Activated T-helper 17 cell treated with anti-CD3 and anti-CD28 coated beads, Interleukin-2, amount 50 U/mL, for 72 hours (primary cell): ENCODE measurements around the gene COTL1. TPM values are rescaled to one million over a fixed set of nuclear protein-coding genes. Genes with fewer than 3 reads are reported as not detected.

ENCODE experiments used
- ATAC-seq: fragments of 150-1000 bp; cut with Tn5 transposase; replicated peaks from 2 replicates; pipeline ENCODE4 v1.10.0; 2021; ENCODE audit warnings: mild to moderate bottlenecking, moderate library complexity
- H3K27ac Mint-ChIP-seq: one replicate; pipeline ENCODE4 v1.8.0; 2022; ENCODE audit warnings: mixed read lengths
- H3K27me3 Mint-ChIP-seq: one replicate; pipeline ENCODE4 v1.8.0; 2022; ENCODE audit warnings: mixed read lengths
- H3K36me3 Mint-ChIP-seq: one replicate; pipeline ENCODE4 v1.8.0; 2022; ENCODE audit warnings: low read depth, mild to moderate bottlenecking, mixed read lengths
- H3K4me1 Mint-ChIP-seq: one replicate; pipeline ENCODE4 v1.8.0; 2022; ENCODE audit warnings: mixed read lengths
- H3K4me3 Mint-ChIP-seq: one replicate; pipeline ENCODE4 v1.8.0; 2022; ENCODE audit warnings: mild to moderate bottlenecking, mixed read lengths
- H3K9me3 Mint-ChIP-seq: one replicate; pipeline ENCODE4 v1.8.0; 2022; ENCODE audit warnings: mixed read lengths
- total RNA-seq, 2 donors: library from RNA; stranded (reverse); gene quantifications; one replicate each; pipeline ENCODE4 v1.2.3, GENCODE V29; 2022

The COTL1 gene
- total RNA-seq, 2 donors from 2014 or later, result 250 to 505 TPM

DNA sequence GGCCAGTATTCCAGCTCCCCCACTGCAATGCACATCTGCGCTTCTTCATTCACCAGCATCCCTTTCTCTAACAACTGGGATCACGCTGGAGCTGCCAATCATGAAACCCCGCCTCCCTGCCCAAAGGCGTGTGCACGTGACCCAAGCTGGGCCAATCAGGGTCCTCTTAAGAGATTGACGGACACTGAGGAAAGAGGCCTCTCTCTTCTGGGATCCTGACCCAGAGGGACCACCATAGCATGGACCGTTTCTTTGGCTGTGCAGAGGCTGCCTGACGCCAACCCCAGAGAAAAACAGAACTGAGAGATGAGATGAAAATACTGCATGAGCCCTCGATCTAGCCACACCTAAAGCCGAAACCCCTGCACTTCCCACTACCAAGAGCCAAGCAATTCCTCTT is 32.0 kb downstream of the COTL1 start:
- Mint-ChIP-seq H3K4me1 (peaks cover 7% of the 10 kb centered on the region), H3K36me3 (peaks cover 81% of the 10 kb centered on the region), H3K27ac (peak overlapping the region; percentile 45)

DNA sequence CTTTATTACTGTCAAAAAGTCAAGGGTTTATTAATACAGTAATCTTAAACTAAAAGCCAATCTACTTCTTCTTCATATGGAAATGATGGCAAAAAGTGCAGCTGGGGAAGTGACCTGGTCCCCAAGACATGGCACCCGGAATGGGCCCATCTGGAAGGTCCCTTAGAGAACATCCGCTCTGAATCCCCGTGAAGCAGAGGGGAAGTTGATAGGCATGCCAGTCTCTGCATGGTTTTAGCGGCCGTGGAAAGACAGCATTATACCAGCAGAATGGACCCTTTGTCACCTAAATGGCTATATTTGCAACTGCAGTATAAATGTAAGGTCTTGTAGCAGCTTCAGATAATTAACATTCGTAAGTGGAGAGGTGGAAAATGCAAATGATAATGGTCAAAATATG is 32.4 kb downstream of the COTL1 start:
- Mint-ChIP-seq H3K9me3 (no peaks in the 10 kb centered on the region), H3K36me3 (peaks cover 77% of the 10 kb centered on the region), H3K4me1 (peaks cover 7% of the 10 kb centered on the region), H3K27me3 (no peaks in the 10 kb centered on the region), H3K27ac (peak overlapping the region; percentile 45), H3K4me3 (no peak overlapping the region)
- no peak for ATAC-seq

More for the DNA sequence above, 32.0 kb downstream of the COTL1 start:
- Mint-ChIP-seq H3K4me3 (no peak overlapping the region), H3K27me3 (no peaks in the 10 kb centered on the region), H3K9me3 (no peaks in the 10 kb centered on the region)
- ATAC-seq, result no peak

DNA sequence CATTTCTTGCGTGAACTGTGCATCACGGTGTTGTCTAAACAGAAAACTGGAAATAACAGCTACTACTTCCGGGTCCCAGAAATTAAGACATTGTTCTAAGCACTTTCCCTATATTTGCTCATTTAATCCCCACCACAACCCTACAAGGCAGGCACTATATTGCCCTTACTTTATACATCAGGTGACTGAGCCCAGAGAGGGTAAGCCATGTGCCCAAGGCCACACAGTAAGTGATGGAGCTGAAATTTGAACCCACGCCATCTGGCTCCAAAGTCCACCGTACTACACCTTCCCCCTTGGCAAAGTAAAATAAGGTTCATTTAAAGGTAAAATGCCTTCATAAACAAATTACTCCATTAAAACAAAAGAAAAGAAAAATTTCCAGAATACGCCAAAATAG is 33.2 kb downstream of the COTL1 start:
- peaks cover 70% of the 10 kb centered on the region for H3K36me3 Mint-ChIP-seq
- H3K4me3 Mint-ChIP-seq, result no peak overlapping the region
- H3K9me3 Mint-ChIP-seq, result no peaks in the 10 kb centered on the region
- peaks cover 9% of the 10 kb centered on the region for H3K4me1 Mint-ChIP-seq
- H3K27me3 Mint-ChIP-seq, result no peaks in the 10 kb centered on the region
- ATAC-seq, result no peak
- H3K27ac Mint-ChIP-seq, result peak overlapping the region; percentile 45

DNA sequence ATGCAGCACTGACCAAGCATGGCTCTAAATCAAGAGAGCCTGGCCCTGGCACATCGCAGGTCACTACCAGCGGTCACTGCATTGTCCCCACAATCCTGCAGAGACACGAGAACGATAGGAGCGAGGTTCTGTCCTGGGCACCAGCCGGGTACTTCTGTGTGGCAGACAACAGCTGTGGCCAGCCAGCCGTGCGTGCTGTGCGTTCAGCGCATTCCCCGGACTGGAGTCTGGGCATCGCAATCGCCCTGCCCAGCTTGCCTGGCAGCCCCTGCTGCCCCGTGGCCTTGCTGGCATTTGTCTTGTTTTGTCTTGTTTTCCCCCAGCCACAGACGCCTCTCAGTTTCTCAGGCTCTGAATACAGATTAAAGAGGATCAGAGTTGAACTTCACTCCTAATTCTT is 33.9 kb downstream of the COTL1 start:
- Mint-ChIP-seq H3K9me3 (no peaks in the 10 kb centered on the region), H3K4me1 (peaks cover 13% of the 10 kb centered on the region), H3K36me3 (peaks cover 63% of the 10 kb centered on the region), H3K27ac (peak overlapping the region; percentile 42), H3K4me3 (no peak overlapping the region), H3K27me3 (no peaks in the 10 kb centered on the region)
- no peak for ATAC-seq

DNA sequence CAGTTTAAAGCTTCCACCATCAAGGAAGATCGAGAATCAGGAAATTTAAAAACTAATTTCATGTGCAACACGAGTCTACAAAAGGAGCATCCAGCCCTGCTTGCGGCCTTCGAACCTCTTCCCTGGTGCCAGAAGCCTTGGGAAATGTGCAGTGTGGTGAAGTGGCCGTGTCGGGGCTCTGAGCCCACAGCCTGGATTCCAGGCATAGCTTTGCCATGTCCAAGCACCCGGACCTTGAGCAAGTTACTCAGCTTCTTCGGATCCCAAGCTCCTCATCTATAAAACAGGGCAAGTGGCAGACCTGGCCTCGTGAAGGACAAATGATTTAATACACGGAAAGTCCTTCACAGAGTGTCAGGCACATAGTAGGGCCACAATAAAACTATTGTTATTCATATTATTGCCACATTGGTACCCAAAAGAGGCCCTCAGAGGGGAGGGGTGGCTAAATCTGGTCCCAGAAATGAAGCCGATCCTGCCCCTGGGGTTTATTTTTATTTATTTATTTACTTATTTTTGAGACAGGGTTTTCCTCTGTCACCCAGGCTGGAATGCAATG is 34.8 kb downstream of the COTL1 start:
- Mint-ChIP-seq H3K27ac (peak overlapping the region; percentile 82), H3K4me1 (peaks cover 22% of the 10 kb centered on the region), H3K27me3 (no peaks in the 10 kb centered on the region), H3K4me3 (no peak overlapping the region), H3K36me3 (peaks cover 61% of the 10 kb centered on the region), H3K9me3 (no peaks in the 10 kb centered on the region)
- no peak for ATAC-seq

DNA sequence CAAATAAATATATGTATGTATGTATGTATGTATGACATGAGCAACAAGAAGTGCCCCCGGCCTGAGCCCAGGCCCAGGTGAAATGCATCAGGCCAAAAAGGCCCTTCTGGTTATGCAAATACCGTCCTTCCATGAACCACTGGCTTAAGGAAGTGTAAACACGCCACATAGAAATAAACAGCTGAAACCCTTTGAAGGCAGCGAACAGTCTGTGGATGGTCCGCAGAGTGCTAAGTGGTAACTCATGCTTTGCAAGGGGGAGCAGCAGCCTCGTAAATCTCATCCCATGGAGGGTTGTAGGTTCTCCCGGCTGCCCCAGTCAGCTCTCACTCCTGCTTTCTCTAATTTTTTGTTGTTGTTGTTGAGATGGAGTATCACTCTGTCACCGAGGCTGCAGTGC is 36.7 kb downstream of the COTL1 start:
- Mint-ChIP-seq H3K27me3 (no peaks in the 10 kb centered on the region), H3K27ac (peak overlapping the region; percentile 19), H3K4me1 (peaks cover 28% of the 10 kb centered on the region), H3K36me3 (peaks cover 58% of the 10 kb centered on the region), H3K9me3 (no peaks in the 10 kb centered on the region), H3K4me3 (no peak overlapping the region)
- ATAC-seq, result no peak

DNA sequence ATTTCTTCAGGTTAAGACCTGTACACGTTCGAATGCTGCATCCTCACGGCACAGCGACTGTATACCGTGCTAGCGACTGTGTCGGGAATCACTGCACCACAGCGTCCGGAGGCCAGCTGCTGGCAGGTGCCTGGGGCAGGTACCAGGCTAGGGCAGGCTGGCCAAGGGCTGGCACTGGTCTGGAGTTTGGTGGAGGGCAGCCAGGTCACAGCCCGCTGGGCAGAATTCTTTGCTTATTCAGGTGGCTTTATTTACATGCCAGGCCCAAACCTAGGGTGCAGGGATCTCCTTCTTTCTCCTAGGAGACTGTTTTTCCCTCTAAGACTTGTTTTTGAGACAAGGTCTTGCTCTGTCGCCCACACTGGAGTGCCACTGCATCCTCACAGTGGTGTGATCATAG is 37.9 kb downstream of the COTL1 start:
- no peak overlapping the region for H3K4me3 Mint-ChIP-seq
- H3K27me3 Mint-ChIP-seq, result no peaks in the 10 kb centered on the region
- H3K36me3 Mint-ChIP-seq, result peaks cover 53% of the 10 kb centered on the region
- no peak for ATAC-seq
- no peaks in the 10 kb centered on the region for H3K9me3 Mint-ChIP-seq
- peaks cover 23% of the 10 kb centered on the region for H3K4me1 Mint-ChIP-seq
- peak overlapping the region; percentile 39 for H3K27ac Mint-ChIP-seq

DNA sequence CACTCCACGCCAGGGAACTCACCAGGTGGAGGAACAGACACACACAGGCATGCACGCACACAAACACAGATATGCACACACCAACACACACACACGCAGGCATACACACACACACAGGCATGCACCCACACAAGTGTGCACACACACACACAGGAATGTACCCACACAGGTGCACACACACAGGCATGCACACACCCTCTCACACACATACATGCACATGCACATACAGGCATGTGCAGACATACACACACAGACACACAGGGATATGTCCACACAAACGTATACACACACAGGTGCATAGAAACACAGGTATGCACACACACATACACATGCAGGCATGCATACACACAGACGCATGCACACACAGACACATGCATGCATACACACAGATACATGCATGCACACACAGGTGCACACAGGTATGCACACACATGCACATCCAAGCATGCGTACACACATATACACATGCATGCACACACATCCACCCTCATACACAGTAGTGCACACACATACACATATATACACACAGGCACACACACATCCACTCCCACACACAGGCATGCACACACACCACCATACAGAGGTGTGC is 39.2 kb downstream of the COTL1 start:
- H3K4me1 Mint-ChIP-seq, result peaks cover 23% of the 10 kb centered on the region
- peak overlapping the region; percentile 66 for H3K27ac Mint-ChIP-seq
- no peak overlapping the region for H3K4me3 Mint-ChIP-seq
- no peaks in the 10 kb centered on the region for H3K27me3 Mint-ChIP-seq
- peaks cover 49% of the 10 kb centered on the region for H3K36me3 Mint-ChIP-seq
- no peaks in the 10 kb centered on the region for H3K9me3 Mint-ChIP-seq
- no peak for ATAC-seq

DNA sequence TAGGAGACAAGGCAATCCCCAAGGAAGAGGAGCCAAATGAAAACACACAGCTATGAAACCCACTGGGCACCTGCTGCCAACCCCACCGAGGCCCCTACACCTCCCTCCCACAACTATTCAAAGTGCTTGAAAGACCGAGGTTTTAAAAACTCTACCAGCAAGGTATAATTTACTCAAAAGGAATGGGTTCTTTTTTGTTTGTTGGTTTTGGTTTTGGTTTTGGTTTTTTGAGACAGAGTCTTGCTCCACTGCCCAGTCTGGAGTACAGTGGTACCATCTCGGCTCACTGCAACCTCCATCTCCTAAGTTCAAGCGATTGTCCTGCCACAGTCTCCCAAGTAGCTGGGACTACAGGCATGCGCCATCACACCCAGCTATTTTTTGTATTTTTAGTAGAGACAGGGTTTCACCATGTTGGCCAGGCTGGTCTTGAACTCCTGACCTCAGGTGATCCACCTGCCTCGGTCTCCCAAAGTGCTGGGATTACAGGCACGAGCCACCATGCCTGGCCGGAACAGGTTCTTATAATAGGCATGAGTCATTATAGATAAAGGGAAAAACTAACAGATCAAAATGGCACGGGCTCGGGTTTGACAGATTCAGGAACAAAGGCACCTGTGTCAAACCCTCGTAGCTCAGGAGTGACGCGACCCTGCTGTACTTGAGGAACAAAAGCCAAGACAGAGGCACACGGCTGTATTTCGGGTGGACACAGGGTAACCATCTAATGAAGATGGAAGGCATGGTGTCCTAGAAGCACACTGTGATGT is 40.7 kb downstream of the COTL1 start:
- no peaks in the 10 kb centered on the region for H3K9me3 Mint-ChIP-seq
- H3K4me1 Mint-ChIP-seq, result peaks cover 23% of the 10 kb centered on the region
- H3K27ac Mint-ChIP-seq, result peak overlapping the region; percentile 67
- ATAC-seq, result peak; percentile 49
- H3K36me3 Mint-ChIP-seq, result peaks cover 60% of the 10 kb centered on the region
- peak overlapping the region; percentile 30 for H3K4me3 Mint-ChIP-seq
- no peaks in the 10 kb centered on the region for H3K27me3 Mint-ChIP-seq

DNA sequence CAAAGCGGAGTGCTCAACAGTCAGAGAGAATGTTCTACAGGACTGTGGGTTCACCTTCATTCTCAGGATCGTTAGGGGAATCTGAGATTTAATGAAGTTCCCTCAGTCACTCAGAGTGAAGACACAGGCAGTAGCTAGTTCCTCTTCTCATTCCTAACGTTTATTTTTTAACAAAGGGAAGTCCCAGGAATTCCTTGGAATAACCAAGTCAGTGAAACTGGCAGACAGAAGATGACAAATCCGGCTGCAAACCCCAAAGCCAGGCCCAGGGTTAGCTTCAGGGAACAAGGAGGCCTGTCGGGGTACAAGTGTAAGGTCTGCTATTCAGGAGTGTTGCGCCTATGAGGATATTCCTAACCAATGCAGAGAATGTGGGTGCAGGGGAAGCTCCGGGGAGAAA is 42.0 kb downstream of the COTL1 start:
- Mint-ChIP-seq H3K36me3 (peaks cover 65% of the 10 kb centered on the region), H3K27ac (peak overlapping the region; percentile 67)

DNA sequence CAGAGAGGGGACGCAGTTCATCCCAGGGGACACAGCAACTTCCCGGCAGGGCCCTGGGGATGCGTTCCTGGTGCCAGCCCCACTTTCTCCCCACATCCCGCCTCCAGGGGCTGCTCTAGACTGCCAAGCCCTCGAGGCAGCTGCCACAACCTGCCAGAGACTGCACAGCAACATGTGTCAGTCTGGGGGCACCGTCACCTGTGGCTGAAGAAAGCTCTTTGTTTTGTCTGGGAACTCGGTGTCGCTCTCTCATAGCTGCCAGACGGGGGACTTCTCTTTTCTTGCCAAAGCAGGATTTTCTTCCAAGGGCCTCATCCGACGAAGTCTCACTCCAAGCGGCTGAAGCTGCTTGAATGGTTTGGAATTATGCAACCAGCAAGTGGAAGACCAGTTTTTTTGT is 43.7 kb downstream of the COTL1 start:
- no peak overlapping the region for H3K4me3 Mint-ChIP-seq
- no peaks in the 10 kb centered on the region for H3K9me3 Mint-ChIP-seq
- ATAC-seq, result no peak
- peak overlapping the region; percentile 38 for H3K27ac Mint-ChIP-seq
- H3K4me1 Mint-ChIP-seq, result peaks cover 18% of the 10 kb centered on the region
- no peaks in the 10 kb centered on the region for H3K27me3 Mint-ChIP-seq
- H3K36me3 Mint-ChIP-seq, result peaks cover 82% of the 10 kb centered on the region

More for the DNA sequence above, 42.0 kb downstream of the COTL1 start:
- H3K27me3 Mint-ChIP-seq, result no peaks in the 10 kb centered on the region
- H3K4me3 Mint-ChIP-seq, result no peak overlapping the region
- H3K9me3 Mint-ChIP-seq, result no peaks in the 10 kb centered on the region
- ATAC-seq, result no peak
- H3K4me1 Mint-ChIP-seq, result peaks cover 23% of the 10 kb centered on the region

DNA sequence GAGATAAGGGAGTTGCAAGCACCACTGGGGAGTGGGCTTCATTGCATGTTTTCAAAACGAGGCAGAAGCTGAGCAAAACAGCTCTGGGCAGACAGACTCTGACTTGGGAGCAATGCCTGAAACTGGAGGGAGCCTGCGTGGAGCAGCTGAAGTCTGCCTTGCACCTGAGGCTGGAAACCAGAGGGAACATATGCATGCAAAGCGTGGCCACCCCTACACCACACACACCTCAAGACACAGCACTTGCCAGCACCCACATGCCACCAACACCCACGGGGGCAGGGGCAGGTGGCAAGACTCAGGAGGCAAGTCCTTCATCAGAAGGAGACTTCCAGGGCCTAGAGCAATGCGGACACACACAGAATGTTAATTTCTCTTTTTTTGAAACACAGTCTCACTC is 45.8 kb downstream of the COTL1 start:
- H3K27me3 Mint-ChIP-seq, result no peaks in the 10 kb centered on the region

DNA sequence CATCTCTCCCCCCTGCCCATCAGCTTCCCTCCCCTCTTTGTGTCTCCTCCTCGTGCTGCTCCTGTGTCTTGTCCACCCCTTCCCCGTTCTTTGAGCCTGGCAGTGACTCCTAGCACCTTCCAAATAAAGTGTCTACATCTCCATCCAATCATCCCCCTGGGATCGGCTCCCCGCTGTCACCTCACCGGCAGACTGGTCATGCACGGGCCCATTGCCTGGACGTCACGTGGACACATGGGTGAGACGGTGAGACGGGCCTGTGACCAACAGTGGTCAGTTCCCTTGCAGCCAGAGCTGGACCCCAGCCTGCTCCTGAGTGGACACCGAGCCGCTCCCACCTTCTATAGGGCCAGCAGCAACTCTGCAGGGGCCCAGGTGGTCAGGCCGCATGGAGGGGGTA is 46.4 kb downstream of the COTL1 start:
- Mint-ChIP-seq H3K4me1 (peaks cover 5% of the 10 kb centered on the region), H3K27ac (no peak overlapping the region), H3K9me3 (no peaks in the 10 kb centered on the region), H3K36me3 (peaks cover 91% of the 10 kb centered on the region), H3K27me3 (no peaks in the 10 kb centered on the region), H3K4me3 (no peak overlapping the region)
- no peak for ATAC-seq

More for the DNA sequence above, 45.8 kb downstream of the COTL1 start:
- Mint-ChIP-seq H3K4me1 (peaks cover 5% of the 10 kb centered on the region), H3K36me3 (peaks cover 87% of the 10 kb centered on the region), H3K4me3 (no peak overlapping the region), H3K27ac (no peak overlapping the region), H3K9me3 (no peaks in the 10 kb centered on the region)
- no peak for ATAC-seq

DNA sequence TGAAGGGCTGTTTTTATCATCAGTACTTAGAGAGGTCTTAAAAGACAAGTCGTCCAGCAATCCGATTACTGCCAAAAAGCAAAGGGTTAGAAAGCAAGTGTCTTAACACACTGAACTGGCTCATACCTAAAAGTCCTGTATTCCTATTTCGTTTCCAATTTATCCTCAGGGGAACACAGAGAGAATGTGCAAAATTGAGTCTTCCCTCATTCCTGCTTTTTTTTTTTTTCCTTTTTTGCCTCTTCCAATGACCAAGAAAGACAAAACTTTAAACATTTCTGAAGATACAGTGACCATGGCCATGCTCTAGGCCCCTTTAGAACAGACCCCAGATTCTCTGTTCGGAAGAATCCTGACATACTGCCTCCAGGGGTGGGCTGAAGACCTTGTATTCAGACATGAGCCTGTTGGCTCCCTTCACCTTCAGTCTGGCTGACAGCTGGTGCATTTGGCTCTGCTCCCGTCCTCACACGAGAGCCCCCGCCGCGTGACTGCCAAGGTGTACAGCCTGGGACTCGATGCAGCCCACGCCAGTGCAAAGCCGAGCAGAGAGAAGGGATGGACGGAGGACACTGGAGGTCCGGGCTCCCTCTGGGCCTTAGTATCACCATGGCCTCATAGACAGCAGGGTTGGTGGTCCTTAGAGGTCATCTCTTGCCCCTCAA is 47.0 kb downstream of the COTL1 start:
- no peaks in the 10 kb centered on the region for H3K27me3 Mint-ChIP-seq

More for the DNA sequence above, 47.0 kb downstream of the COTL1 start:
- peaks cover 5% of the 10 kb centered on the region for H3K4me1 Mint-ChIP-seq
- peaks cover 91% of the 10 kb centered on the region for H3K36me3 Mint-ChIP-seq
- ATAC-seq, result no peak
- H3K27ac Mint-ChIP-seq, result peak overlapping the region; percentile 18
- H3K9me3 Mint-ChIP-seq, result no peaks in the 10 kb centered on the region
- H3K4me3 Mint-ChIP-seq, result no peak overlapping the region
